T-helper 2 cell treated with Interferon-gamma antibody and Interleukin-4, amounts not matched to agents 100 ng/mL and 5 ng/mL, for 36 hours (primary cell): ENCODE results near the gene HSP90B1. TPM values are rescaled to one million over a fixed set of nuclear protein-coding genes. Genes with fewer than 3 reads are reported as not detected.

Source experiments
- intact Hi-C: fragments of 100-400 bp; cut with micrococcal nuclease; formaldehyde crosslinking; loops from one replicate; pipeline ENCODE4 v1.15.1; 2023
- total RNA-seq: library from RNA; stranded (reverse); gene quantifications from 2 replicates; pipeline ENCODE4 v1.2.3, GENCODE V29; 2022

The HSP90B1 gene
- total RNA-seq, 1 donor from 2014 or later: 458 TPM

GRCh38 chr12:103966736-103967135 is 36.5 kb downstream of the HSP90B1 start:
- intact Hi-C loops: loop anchor here (2.0 kb wide), 1 partner anchor 126 kb away; the partner anchor contains the start of gene NT5DC3

- intact Hi-C loops: no loop called here
These were observed 39.2 kb downstream of the HSP90B1 start for GRCh38 chr12:103969391-103969790.

GRCh38 chr12:103973909-103974308 is 43.7 kb downstream of the HSP90B1 start:
- intact Hi-C loops: no loop called here

- intact Hi-C loops: no loop called here
These were observed 45.2 kb downstream of the HSP90B1 start for GRCh38 chr12:103975368-103975767.

GRCh38 chr12:103978384-103978982 is 48.3 kb downstream of the HSP90B1 start:
- intact Hi-C loops: no loop called here

GRCh38 chr12:103986829-103987228 is 56.6 kb downstream of the HSP90B1 start:
- intact Hi-C loops: loop anchor here (10.0 kb wide), 1 partner anchor 118 kb away; no protein-coding TSS in a partner anchor

GRCh38 chr12:103994235-103994634 is 64.0 kb downstream of the HSP90B1 start:
- intact Hi-C loops: no loop called here

GRCh38 chr12:103996595-103996994 is 66.4 kb downstream of the HSP90B1 start:
- intact Hi-C loops: no loop called here

GRCh38 chr12:103997286-103997900 is 67.2 kb downstream of the HSP90B1 start:
- intact Hi-C loops: no loop called here

Other genes starting within 250 kb of the HSP90B1 start
- gene NT5DC3, start 89.2 kb upstream of the HSP90B1 start, total RNA-seq: 5.4 and 5.8 TPM in 2 replicates
- gene TDG, start 35.5 kb downstream of the HSP90B1 start, total RNA-seq: 43.2 and 45.1 TPM in 2 replicates
- 0.16 TPM in 1 of 2 replicates, not detected in the other for gene GLT8D2, start 119.8 kb downstream of the HSP90B1 start, total RNA-seq
- gene HCFC2, start 134.1 kb downstream of the HSP90B1 start, total RNA-seq: 14.2 and 15.2 TPM in 2 replicates
- 25.6 and 26.7 TPM in 2 replicates for gene NFYB, start 207.8 kb downstream of the HSP90B1 start, total RNA-seq